Pancreas (tissue), 10 donors: ENCODE results near the gene KCNH1. TPM values are rescaled to one million over a fixed set of nuclear protein-coding genes. Genes with fewer than 3 reads are reported as not detected.

Experiments used
- ATAC-seq, 4 donors: fragments of 200-7000 bp; cut with Tn5 transposase; one replicate each; pipeline versions ENCODE4 v1.8.0 to v1.9.1; 2020; ENCODE audit warnings: mild to moderate bottlenecking in 4 of 4, moderate library complexity in 4 of 4
- DNase-seq, 6 donors: peaks; one replicate each; pipeline ENCODE4 v3.0.0-alpha.2; 2020
- FAIRE-seq: peaks from 2 replicates; lab custom pipeline; 2012; peaks lifted over from hg19 to GRCh38; lab: Jason Lieb, UNC
- H3K27ac ChIP-seq, 4 donors: fragments of 200-600 bp; sonication (generic); 1 replicate in 3 of 4; 2 replicates in 1 of 4; pipeline versions ENCODE4 v1.5.0 to v1.8.0; 2020
- H3K27me3 ChIP-seq, 4 donors: fragments of 200-600 bp; one replicate each; pipeline ENCODE4 v1.8.0; 2021
- H3K36me3 ChIP-seq, 3 donors: fragments of 200-600 bp; sonication (generic) in 1 of 3; one replicate each; pipeline versions ENCODE4 v1.5.0 to v1.8.0; 2020 to 2021
- H3K4me1 ChIP-seq, 3 donors: fragments of 200-600 bp; one replicate each; pipeline ENCODE4 v1.8.0; 2021
- H3K4me3 ChIP-seq, 4 donors: fragments of 200-600 bp; sonication (generic) in 2 of 4; one replicate each; pipeline versions ENCODE4 v1.5.0 to v1.8.0; 2020 to 2021
- H3K9me3 ChIP-seq, 4 donors: fragments of 200-600 bp; one replicate each; pipeline ENCODE4 v1.8.0; 2021
- CTCF ChIP-seq, 4 donors: fragments of 200-600 bp; sonication (generic) in 3 of 4; IDR thresholded peaks; one replicate each; pipeline versions ENCODE4 v1.5.0 to v1.8.0; 2021; ENCODE audit warnings: antibody characterized with exemption in 4 of 4
- WGBS, 2 donors: extraction: QIAGEN DNeasy Blood & Tissue Kit; methylation state at CpG; one replicate each; pipeline ENCODE4 v1.1.7; 2013; 5-methylcytosine and 5-hydroxymethylcytosine counted together
- intact Hi-C, 3 donors: fragments of 100-400 bp; cut with DNase I; formaldehyde crosslinking; loops; one replicate each; pipeline versions ENCODE4 v1.11.1 to v1.14.2; 2022
- polyA plus RNA-seq, 2 donors: library from polyadenylated mRNA; stranded (reverse); fragments of 200-250 nt; gene quantifications; one replicate each; pipeline ENCODE4 v1.2.3, GENCODE V29; 2013
- total RNA-seq, 6 donors: library from RNA; stranded (reverse); fragmentation: NEBNext Ultra II Directional in 4 of 6; extraction: Animal tissue kit (Norgen Biotek cat#: 25700) in 4 of 6; gene quantifications; one replicate each; pipeline versions ENCODE4 v1.2.1 to v1.2.4, GENCODE V29; 2021 to 2023
- donor health status: healthy with polysubstance abuse.
- donor health status: DM: no; HTN: no; CAD: no; lungs with moderate emphysema.
- donor health status: DM: no; HTN: no; CAD: no.
- donor health status: control.
- donor health status: control.
- donor health status: Bipolar disorder and iron deficiency.
- donor health status: DM: yes; HTN: yes; CAD: no.
- donor health status: DM: no; HTN: no; CAD: no.
- donor health status: DM: no; HTN: no; CAD: no.
- donor health status: DM: yes; HTN: yes; CAD: no.

The KCNH1 gene
- total and polyA plus RNA-seq, 8 donors, result 0.24 to 0.61 (median 0.36) TPM

GRCh38 chr1:210723646-210724045 is 410.3 kb downstream of the KCNH1 start:
- FAIRE-seq (no peak), ATAC-seq (no peak)

DNA sequence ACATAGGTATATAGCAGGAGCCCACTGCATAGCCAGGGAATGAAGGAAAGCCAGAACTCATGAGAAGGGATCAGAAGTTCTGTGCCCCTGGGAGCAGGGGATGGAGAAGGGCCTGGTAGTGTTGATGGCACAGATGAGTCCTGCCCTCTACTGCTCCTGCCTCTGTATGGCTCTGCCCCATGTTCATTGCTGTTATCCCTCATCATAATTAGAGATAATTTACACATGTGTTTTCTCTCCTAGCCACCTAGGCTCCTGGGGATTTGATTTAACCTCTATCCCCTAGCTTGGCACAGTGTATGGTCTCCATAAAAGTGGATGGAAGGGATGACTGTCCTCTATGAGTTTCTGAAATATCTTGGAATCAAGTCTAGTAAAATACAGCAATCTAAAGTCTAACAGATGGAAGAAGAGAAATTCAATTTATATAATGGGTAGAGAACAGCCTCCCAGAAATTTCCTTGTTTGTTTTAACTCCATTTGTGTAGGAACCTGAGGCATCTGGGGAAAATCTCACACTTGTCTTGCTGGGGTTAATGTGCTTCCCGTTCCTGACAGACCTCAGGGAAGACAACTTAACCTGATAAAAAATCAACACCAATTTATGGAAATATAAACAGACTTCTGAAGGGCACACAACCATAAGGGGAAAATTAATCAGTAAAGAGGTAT is 411.4 kb downstream of the KCNH1 start:
- no peaks in the 10 kb centered on the region for H3K36me3 ChIP-seq
- 3 to 8% methylated on average over 1 of the region's 1 CpG for WGBS, 2 donors
- H3K9me3 ChIP-seq, result no peaks in the 10 kb centered on the region
- H3K4me3 ChIP-seq, result no peak overlapping the region
- intact Hi-C loops, result no loop called here
- FAIRE-seq (no peak), ATAC-seq (peak in 1 of 4 donors; percentile 55), DNase-seq (no peak)
- no peaks in the 10 kb centered on the region for H3K4me1 ChIP-seq
- no peak overlapping the region for H3K27ac ChIP-seq
- no peak for TF ChIP-seq CTCF (IDR thresholded peaks at IDR 0.05)
- no peaks in the 10 kb centered on the region for H3K27me3 ChIP-seq

More at GRCh38 chr1:210723646-210724045, 410.3 kb downstream of the KCNH1 start:
- WGBS, 2 donors, result 28 to 29% methylated on average over 4 of the region's 4 CpGs
- Histone ChIP-seq H3K27ac (no peak overlapping the region), H3K4me3 (no peak overlapping the region), H3K27me3 (no peaks in the 10 kb centered on the region), H3K9me3 (no peaks in the 10 kb centered on the region), H3K36me3 (no peaks in the 10 kb centered on the region), H3K4me1 (no peaks in the 10 kb centered on the region)
- no peak for DNase-seq
- no peak for TF ChIP-seq CTCF (IDR thresholded peaks at IDR 0.05)
- intact Hi-C loops, result no loop called here

DNA sequence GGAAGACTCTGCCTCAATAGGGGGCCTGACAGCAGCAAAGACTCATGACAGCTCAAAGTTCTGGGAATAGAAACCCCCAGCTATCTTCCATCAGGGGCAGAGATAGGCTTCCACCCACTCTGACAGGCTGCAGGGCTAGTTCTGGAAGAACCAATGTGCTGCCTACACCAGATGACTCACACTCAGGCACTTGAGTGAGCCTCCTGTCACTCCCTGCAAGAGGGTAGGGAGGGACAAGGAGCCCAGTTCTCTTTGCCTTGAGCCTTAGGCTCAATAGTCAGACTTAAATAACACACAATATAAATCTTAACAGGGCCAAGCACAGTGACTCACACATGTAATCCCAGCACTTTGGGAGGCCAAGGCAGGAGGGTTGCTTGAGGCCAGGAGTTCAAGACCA is 418.9 kb downstream of the KCNH1 start:
- ATAC-seq (no peak), FAIRE-seq (no peak), DNase-seq (no peak)
- no peaks in the 10 kb centered on the region for H3K9me3 ChIP-seq
- no peak overlapping the region for H3K4me3 ChIP-seq
- no peaks in the 10 kb centered on the region for H3K27me3 ChIP-seq
- intact Hi-C loops, result no loop called here
- no peaks in the 10 kb centered on the region for H3K4me1 ChIP-seq
- TF ChIP-seq CTCF (IDR thresholded peaks at IDR 0.05), result no peak
- no peak overlapping the region for H3K27ac ChIP-seq
- H3K36me3 ChIP-seq, result no peaks in the 10 kb centered on the region

DNA sequence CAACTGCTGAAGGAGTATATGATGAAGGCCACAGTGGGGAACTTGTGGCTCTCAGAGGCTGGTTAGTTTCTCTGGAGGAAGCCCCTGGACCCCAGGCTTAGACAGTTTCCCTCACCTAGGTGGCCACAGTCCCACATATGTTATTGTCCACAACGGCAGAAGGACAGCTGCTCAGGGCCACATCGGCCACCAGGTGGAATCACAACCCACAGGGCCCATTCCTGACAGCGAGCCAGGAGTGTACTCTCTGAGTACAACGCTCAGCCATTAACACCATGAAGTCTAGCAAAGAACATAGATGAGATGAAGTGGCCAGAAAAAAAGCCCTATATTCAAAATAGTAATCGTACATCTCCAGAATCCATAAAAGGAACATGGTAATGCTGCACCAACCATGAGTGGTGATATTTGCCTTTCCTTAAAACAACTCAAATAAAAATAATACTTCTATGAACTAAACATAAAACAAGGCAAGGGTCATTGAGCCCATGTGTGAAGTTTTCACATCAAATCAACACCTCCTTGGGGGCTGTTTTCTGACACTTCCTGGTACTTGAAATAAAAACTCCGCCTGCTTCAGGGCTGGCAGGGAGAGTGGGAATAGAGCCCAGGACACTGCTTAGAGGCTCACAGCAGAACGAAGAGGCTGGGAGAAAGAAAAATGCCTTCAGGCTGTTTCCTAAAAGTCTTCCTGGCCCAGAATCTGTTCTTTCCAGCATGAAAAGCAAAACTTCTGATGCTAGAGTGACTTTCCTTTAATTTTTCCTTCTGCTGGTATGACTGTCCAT is 421.9 kb downstream of the KCNH1 start:
- no peak overlapping the region for H3K4me3 ChIP-seq
- H3K4me1 ChIP-seq, result no peaks in the 10 kb centered on the region
- DNase-seq (peak in 2 of 6 donors; percentile 18 to 39), ATAC-seq (peak in 2 of 4 donors; percentile 12 to 44), FAIRE-seq (no peak)
- no peaks in the 10 kb centered on the region for H3K27me3 ChIP-seq
- TF ChIP-seq CTCF (IDR thresholded peaks at IDR 0.05), result no peak
- H3K9me3 ChIP-seq, result no peaks in the 10 kb centered on the region
- 49 to 52% methylated on average over 7 of the region's 7 CpGs for WGBS, 2 donors
- intact Hi-C loops, result no loop called here
- H3K36me3 ChIP-seq, result no peaks in the 10 kb centered on the region
- no peak overlapping the region for H3K27ac ChIP-seq

GRCh38 chr1:210709701-210710100 is 424.2 kb downstream of the KCNH1 start:
- no peak for TF ChIP-seq CTCF (IDR thresholded peaks at IDR 0.05)
- no peak for DNase-seq
- no peaks in the 10 kb centered on the region for H3K36me3 ChIP-seq
- intact Hi-C loops, result no loop called here
- no peak overlapping the region for H3K27ac ChIP-seq
- no peaks in the 10 kb centered on the region for H3K4me1 ChIP-seq
- H3K27me3 ChIP-seq, result no peaks in the 10 kb centered on the region
- ATAC-seq, result no peak
- no peak for FAIRE-seq
- H3K4me3 ChIP-seq, result no peak overlapping the region
- no peaks in the 10 kb centered on the region for H3K9me3 ChIP-seq
- 69 to 91% methylated on average over 2 of the region's 2 CpGs for WGBS, 2 donors
